ENCODE data around the gene KLK12.

DNA sequence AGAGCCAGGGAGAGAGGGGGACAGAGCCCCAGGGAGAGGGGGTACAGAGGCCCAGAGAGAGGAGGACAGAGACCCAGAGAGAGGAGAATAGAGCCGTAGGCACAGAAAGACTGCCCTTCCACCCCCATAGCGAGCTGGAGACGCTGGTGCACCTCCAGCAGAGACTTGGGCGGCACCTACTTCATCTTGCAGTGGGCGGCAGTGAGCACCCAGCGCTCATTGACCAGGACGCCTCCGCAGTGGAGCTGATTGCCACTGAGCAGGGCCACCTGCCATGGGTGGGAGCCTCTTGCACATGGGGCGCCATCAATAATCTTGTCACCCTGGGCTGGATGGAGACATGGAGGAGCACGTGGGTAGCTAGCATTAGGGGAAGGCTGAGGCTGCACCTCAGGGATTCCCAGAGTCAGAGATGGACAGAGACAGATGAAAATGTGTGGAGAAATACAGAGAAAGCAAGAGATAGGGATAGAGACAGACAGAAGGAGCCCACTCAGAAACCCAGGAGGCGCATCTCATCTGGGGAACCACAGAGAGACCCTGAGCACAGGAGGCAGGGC lies 53.1 kb downstream of the KLK12 start:
- TF ChIP-seq EZH2 (IDR thresholded peaks at IDR 0.05) (no peak), POLR2AphosphoS5 (IDR thresholded peaks at IDR 0.05; ENCODE audit: borderline replicate concordance, low read depth, low read length) (no peak)

All from SK-N-MC (cell line).